GM10266 (cell line): ENCODE measurements around the gene TRIM66.

Experiments
- DNase-seq: peaks from one replicate; pipeline ENCODE4 v3.0.0; 2012; ENCODE audit errors: extremely low spot score
- TF ChIP-seq, protein P1 (sequence below): IDR thresholded peaks from 2 replicates; pipeline ENCODE4 v1.5.1; 2012; ENCODE audit warnings: mild to moderate bottlenecking, low read depth; ENCODE audit not compliant: control insufficient read depth, insufficient read depth; ENCODE audit errors: missing control alignments

Gene TRIM66

DNA sequence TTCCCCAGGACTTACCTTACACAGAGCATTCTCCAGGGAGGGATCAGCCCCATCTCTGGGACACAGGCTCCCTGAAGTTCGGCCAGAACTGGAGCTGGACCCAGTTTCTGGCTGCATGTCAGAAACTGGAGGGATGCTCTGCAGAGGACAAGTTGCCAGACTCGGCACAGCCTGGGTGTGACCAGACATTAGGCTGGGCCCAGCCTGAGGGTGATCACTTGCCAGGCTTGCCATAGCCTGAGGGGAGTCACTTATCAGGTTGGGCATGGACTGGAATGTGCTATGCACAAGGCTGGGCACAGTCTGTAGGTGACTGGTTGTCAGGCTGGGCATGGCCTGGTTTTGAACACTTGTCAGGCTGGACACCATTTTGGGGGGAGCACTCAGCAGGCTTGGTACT, 57.8 kb downstream of the TRIM66 start:
- DNase-seq = no peak
- TF ChIP-seq, protein P1, sequence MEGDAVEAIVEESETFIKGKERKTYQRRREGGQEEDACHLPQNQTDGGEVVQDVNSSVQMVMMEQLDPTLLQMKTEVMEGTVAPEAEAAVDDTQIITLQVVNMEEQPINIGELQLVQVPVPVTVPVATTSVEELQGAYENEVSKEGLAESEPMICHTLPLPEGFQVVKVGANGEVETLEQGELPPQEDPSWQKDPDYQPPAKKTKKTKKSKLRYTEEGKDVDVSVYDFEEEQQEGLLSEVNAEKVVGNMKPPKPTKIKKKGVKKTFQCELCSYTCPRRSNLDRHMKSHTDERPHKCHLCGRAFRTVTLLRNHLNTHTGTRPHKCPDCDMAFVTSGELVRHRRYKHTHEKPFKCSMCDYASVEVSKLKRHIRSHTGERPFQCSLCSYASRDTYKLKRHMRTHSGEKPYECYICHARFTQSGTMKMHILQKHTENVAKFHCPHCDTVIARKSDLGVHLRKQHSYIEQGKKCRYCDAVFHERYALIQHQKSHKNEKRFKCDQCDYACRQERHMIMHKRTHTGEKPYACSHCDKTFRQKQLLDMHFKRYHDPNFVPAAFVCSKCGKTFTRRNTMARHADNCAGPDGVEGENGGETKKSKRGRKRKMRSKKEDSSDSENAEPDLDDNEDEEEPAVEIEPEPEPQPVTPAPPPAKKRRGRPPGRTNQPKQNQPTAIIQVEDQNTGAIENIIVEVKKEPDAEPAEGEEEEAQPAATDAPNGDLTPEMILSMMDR = no peak

DNA sequence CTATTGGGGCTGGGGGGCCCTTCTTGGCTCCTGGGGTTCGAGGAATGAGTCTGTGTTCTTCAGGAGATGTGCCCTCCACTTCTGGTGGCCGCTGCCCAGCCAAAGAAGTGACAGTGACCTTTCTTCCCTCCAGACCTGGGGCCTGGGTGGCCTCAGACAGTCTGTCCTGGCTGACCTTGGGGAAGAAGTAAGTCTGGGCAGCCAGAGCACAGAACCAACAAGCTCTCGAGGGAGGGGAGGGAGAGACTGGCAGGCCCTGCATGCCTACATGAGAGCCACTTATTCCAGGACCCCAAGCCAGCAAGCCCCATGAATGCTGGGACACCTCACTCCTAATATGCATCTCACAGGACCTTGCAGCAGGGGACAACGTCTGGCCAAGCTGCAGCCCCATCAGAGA, 61.3 kb downstream of the TRIM66 start:
- TF ChIP-seq, protein P1 = no peak
- no peak for DNase-seq

DNA sequence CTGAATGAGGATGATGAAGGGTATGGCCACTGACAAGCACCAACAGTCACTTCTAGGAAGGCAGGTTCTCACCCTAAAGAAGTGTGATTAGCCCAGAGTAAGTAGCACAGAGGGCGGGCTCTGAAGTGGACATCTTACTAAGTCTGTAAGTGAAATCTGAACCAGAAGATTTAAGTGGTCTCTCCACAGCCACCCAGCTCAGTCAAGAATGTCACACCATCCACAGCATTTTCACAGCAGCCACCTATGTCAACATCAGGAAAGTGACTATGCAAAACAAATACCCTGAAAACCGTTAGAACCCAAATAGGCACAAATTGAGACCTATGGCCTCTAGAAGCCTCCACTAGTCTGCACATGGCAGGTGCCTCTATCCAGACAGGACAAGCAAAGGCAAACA, 65.4 kb downstream of the TRIM66 start:
- TF ChIP-seq, protein P1 = no peak
- DNase-seq = no peak

DNA sequence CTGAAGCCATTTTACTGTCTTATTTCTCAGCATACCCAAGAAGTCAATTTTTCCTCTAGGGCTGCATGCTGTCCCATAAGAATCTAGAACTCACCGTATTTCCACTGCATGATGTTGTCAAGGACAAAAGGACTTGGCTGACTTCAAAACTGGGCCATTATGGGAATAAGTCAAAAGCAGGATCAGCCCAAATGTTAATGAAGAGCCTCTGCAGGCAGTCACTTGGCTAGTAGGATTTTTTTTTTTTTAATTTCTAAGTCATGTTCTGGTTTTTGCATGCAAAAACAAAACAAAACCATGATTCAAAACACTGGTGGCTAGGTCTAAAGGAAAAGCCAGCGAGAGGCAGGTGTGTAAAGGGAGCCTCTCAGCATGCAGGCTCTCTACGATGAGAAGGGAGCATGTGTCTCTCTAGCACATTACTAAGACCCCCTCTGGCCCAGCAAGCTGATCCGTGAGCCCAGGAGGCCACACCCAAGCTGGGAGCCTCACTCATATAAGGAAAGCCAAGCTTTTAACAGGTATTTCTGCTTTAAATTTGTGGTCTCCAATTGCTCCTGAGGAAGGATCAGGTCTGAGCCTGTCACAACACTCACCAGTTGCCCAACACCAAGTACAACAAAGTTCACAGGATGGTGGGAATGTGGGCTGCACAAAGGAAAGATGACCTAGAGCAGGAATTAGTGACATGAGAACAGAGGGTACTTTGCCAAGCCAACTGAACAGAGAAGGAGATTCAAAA, 67.0 kb downstream of the TRIM66 start:
- TF ChIP-seq, protein P1 = no peak
- DNase-seq = no peak

DNA sequence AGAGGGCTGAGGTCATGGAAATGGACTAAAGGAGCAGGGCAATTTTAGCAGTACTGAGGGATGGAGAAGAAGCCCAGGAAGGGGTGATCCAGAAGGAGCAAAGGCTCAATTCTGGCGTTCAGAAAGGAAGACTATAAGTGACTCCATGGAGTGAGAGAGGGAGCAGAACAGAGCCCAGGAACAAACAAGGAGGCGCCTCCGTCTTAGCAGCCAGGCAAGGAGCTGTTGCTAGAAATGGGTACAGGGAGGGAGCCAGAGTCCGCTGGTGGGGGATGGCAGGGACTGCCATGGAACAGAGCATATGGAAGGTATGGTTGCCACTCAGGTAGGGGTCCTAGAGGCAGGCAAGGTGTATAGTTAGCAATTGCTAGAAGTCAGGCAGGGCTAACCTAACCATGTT, 68.0 kb downstream of the TRIM66 start:
- no peak for DNase-seq
- TF ChIP-seq, protein P1 = no peak

DNA sequence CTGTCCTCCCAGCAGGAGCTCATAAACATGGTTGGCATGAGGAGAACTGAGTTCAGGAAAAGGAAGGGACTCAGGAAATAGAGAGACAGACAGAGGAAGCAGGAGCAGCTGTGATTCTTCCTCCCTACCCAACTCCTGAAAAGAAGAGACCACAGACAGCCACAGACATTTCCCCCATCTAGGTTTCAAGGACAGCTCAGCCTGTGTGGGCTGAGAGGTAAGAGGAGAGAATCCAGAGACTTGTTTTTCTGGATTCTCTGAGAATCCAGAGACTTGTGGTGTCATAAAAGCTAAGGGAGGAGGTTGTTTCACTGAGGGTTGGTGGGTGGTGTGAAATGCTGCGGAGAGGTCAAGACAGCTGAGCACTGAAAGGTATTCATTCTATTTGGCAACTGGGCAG, 69.4 kb downstream of the TRIM66 start:
- TF ChIP-seq, protein P1 = no peak
- DNase-seq = no peak

DNA sequence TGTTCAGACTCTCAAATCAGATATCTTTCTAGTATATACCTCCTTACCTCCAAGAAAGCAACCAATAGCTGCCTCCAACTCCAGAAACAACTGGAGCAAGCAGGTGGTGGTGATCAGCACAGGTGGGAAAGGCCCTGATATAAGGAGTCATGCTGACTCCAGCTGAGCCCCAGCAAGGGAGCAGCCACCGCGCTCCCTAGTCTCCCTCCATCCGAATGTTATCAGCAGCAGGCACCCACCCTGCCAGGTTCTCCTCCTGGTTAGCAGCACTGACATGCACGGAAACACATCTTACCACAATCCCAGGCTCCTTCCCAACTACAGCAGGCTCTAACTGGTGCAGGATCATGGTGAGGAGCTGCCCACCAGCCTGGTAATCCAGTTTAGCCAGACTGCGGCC, 69.9 kb downstream of the TRIM66 start:
- TF ChIP-seq, protein P1 = no peak
- DNase-seq = no peak
